Measurements from ENCODE around the gene TMPRSS4.
A peak's percentile ranks its signal among the peaks of the same experiment; 100 is the strongest.

Gene TMPRSS4

GRCh38 chr11:118080296-118080695 is 3.4 kb downstream of the TMPRSS4 start:
- no peak for DNase-seq

DNA sequence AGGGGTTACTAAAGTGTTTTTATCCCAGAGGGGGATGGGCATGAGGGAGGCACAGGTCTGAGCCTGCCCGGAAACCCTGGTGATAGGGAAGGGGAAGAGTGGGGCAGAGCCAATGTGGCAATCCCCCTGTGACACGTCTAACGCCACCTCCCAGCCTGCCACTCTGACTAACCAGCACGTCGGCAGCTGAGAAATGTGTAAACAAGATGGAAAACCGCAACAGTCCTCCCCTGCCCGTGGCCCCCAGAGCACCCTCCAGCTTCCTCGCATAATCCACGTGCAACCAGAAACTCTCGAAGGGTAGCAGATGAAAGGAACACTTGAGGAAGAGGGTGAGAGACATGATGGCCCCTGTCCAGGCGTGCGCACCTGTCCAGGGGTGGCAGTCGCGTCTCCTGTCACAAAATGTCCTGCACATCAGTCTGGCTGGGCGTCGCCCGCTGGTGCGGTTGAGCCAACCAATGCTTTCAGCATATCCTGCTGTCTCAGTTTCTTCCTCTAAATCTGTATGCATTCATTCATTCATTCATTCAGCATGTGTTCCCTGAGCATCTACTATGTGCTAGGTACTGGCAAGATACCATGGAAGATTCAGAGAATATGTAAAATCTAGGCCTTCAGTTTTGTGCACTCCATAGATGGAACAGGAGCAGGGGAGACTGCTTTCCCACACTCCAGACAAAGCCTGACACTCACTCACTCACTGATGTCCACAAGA is 4.5 kb downstream of the TMPRSS4 start:
- peak; percentile 54 to 61 for DNase-seq

DNA sequence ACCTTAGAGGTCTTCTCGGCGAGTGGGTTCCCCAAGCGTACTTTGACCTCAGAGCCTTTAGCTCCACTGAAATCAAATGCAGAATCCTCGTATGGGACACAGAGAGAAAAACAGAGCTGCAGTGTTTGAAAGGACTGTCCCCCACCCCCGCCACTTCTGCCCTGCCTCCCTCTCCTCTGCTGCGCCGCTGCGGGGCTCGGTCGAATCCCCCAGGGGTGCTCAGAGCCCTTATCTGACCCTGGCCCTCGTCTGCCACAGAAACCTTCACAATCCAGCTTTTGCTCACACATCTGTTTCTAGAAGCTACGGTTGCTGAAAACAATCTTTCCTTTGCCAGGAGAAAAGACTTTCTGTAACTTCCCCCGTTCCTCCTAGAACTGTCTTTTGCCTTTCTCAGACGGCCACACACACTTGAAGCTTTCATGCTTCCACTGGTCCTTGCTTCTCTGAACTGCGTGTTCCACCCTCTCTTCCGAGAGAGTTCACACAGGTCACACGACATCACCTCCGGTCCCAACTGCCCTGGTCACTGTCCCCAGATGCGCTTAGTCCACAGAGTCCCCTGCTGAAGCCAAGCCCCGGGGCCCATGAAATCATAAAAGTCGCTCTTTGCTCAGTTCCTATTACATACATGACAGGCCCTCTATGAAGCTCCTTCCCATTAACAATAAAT is 6.1 kb downstream of the TMPRSS4 start:
- DNase-seq, result no peak

GRCh38 chr11:118084247-118084646 is 7.4 kb downstream of the TMPRSS4 start:
- peak; percentile 71 to 89 for DNase-seq

GRCh38 chr11:118084656-118085055 is 7.8 kb downstream of the TMPRSS4 start:
- DNase-seq, result no peak

GRCh38 chr11:118086913-118087768 is 10.3 kb downstream of the TMPRSS4 start, which contains the start of gene SMIM35:
SMIM35 (minus strand) TSS chr11:118086963; CDS start chr11:118086757, 206 bp downstream.
- DNase-seq, result no peak

DNA sequence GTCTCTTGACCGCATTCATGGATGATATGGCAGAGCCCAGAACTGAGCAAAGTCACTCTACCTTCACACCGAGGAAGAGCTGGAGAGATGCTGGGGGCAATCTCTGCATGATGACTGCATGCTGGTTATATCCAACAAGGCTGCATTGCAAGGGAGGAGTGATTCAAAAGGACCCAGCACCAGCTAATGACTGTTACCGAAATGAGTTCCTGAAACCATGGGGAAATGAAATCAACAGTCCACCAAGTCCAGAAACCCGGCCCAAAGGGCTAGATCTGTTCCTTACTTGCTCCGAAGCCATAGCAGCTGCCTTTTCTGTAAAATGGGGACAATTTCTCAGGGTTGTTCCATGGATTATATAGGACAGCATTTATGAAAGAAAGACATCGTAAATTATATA is 11.1 kb downstream of the TMPRSS4 start:
- no peak for DNase-seq

DNA sequence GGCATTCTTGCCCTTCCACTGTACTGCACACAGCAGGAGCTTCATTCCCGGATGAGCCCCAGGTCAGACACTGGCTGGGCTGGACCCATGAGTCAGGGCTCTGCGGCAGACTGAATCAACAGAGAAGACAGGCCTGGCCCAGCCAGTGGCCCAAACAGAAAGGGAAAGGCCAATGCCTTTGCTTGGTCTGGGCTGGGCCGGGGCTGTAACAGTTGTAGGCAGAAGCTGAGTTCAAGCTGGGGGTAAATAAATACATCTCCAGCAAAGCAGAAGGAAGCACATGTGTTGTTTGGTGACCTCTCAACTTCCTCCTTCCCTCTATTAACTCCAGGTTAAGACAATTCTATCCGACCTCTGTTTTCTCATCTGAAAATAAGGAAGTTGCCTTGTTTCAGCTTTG is 11.7 kb downstream of the TMPRSS4 start:
- peak; percentile 20 to 31 for DNase-seq

DNA sequence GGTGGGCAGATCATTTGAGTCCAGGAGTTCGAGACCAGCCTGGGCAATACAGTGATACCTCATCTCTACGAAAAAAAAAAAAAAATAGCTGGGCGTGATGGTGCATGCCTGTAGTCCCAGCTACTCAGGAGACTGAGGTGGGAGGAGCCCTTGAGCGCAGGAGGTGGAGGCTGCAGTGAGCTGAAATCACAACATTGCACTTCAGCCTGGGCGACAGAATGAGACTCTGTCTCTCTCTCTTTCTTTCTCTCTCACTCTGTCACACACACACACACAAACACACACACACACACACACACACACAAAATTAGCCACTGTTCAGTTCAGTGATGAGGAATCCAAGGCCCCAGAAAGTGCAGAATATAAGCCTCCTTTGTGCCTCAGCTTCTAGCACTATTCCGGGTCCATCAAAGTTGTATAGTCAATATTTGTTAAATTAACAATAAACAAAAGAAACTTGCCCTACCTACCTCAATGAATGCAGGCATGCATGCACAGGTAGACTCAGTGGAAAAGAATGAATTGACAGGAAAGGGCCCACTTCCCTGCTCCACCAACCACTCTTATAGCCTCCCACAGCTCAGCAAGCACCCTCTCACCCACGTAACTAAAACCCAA is 13.8 kb downstream of the TMPRSS4 start:
- no peak for DNase-seq

DNA sequence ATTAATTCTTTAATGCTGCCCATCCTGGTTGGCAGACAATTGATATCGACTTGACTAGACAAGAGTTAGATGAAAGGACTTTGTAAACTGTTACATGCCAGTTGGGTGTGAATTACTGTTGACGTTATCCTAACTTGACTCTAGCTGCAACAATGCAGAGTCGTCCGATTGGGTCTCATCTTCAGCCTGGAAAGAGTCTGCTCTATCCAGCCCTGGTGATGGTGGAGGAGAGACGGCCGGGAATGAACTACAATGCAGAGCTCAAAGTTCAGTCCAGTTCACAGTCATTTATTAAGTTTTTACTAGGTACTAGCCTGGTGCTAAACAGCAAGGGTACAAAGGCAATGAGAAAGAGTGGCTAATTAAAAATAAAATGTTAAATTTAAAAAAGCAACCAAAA is 14.8 kb downstream of the TMPRSS4 start:
- no peak for DNase-seq

GRCh38 chr11:118092907-118093571 is 16.2 kb downstream of the TMPRSS4 start:
- peak in 1 of 2 donors; percentile 16 for DNase-seq

GRCh38 chr11:118095493-118095892 is 18.6 kb downstream of the TMPRSS4 start:
- DNase-seq, result peak in 1 of 2 donors; percentile 14

DNA sequence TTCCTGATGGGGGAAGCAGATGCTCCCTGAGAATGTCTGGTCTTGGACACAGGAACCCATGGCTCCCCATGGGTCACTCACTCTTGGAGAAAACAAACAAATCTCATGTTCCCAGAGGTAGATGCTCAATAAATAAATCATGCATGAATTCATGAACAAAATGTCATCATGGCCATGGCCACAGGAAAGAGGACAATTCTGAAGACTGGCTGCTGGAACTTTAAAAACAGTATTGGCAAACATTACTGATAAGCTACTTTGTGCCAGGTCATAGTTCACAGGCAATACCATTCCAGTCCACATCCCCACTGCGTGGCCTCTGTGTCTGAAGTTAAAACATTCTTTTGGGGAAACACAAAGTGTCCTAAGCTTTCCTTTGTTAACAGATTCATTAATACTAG is 19.1 kb downstream of the TMPRSS4 start:
- no peak for DNase-seq

DNA sequence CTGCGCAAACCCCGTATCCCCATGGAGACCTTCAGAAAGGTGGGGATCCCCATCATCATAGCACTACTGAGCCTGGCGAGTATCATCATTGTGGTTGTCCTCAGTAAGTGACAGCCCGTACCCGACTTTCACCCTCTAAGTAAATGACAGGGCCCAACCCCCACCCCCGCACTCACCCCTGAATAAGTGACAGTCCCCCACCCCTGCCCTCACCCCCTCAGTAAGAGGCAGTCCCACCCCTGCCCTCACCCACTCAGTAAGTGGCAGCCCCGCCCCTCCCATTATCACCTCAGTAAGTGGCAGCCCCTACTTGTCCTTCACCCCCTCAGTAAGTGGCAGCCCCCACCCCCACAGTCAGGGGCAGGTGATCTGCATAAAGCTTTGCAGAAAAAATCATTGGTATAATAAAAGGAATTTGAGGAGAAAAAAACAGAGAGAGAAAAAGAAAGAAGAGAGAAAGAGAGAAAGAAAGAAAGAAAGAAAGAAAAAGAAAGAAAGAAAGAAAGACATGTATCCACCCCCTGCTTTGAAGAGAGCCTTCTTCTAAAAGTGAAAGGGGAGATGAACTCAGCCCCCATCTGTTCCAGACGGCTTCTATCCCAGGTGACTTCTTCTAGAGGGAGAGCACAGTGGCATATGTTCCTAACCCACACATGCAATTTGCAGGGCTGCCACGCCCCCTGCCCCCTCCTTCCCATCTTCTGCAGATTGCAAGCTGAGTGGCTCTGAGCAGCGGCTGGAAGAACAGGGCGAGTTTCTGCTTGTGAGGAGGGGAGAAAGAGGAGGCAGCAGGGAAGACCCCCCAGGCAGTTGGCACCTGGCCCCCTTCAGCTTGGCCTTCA is 22.3 kb downstream of the TMPRSS4 start:
- no peak for DNase-seq

DNA sequence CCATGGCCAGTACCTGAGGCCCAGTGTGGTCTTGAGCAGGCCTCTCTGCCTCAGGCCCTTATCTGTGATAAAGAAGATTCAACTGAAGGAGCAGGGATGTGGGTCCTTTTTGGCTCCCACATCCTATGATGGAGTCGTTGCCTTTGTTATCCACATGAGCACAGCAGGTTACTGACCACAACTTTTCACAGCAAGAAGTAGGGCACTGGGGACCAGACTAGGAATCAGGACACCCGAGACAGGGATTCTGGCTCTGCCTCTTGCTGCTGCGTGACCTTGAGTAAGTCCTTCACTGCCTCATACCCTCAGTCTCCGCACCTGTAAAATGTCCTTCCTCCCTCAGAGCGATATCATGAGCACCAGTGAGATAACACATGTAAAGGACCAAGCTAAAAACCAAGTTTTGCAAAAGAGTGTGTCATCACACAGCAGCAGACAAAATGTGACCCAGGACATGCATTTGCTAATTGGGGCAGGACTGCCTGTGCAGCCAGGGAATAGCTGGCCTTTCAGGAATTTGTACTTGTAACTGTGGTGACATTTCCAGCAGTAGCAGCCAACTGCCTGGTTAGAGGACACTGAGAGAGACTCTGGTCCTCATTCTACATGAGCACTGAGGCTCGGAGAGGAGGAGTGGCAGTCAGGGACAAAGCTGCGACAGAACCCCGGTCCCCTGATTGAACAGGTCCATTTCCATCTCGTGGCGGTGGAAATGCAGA is 23.1 kb downstream of the TMPRSS4 start:
- DNase-seq, result no peak

GRCh38 chr11:118100691-118101232 is 23.9 kb downstream of the TMPRSS4 start:
- no peak for DNase-seq

- DNase-seq, result peak; percentile 26 to 41
These were observed 25.9 kb downstream of the TMPRSS4 start for GRCh38 chr11:118102721-118103261.

DNA sequence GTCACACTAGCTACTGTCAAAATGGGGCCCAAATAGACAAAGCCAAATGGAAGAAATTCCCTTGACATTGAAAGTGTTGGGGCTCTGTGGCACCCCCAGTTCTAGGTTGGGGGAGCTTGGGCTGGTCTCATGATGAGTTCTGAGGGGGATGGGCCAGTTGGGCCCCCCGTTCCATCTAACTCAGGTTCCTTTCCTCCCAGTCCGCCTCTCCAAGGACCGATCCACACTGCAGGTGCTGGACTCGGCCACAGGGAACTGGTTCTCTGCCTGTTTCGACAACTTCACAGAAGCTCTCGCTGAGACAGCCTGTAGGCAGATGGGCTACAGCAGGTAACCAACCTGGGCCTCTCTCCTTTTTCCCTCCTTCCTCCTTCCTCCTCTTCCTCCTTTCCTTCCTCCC is 27.6 kb downstream of the TMPRSS4 start:
- no peak for DNase-seq

GRCh38 chr11:118105657-118106305 is 28.9 kb downstream of the TMPRSS4 start:
- no peak for DNase-seq
